Measurements from ENCODE around the gene P2RY11.
A peak's percentile ranks its signal among the peaks of the same experiment; 100 is the strongest.

Gene P2RY11

DNA sequence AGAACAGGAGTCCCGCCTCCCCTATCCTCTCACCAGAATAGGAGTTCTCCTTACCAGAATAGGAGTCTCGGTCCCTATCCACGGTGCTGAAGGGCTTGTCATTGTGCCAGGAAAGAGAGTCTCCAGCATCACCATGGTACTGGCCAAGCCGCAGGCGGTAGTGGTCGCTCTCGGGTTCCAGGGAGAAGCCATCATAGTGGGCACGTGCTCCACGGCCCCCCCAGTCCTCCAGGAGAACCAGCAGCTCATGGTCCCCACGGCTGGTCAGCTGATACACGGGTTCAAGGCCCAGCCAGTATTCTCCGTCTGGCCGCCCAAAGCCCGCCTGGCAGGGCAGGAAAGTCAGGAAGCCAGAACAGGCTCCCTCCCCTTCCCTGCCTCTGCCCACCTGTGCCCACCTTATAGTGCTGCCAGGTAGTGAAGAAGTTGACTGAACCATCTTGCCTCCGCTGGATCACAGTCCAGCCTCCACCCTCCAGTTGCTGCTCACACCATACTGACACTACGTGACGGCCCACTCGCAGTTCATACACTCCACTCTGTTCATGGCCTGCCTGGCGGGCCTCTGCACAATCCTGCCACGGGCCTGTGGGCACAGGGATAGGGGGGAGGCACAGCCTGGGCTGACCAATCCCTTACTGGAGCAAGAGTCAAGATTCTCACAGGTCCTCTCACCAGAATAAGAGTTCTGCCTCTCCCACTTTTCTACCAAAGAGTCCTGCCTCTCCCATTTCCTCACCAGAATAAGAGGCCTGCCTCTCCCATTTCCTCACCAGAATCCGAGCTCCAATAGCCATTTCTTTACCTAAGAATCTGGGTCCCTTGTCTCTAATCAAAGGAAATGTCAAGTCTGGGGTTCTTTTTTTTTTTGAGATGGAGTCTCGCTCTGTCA, 18.0 kb upstream of the P2RY11 start:
- DNase-seq = no peak

DNA sequence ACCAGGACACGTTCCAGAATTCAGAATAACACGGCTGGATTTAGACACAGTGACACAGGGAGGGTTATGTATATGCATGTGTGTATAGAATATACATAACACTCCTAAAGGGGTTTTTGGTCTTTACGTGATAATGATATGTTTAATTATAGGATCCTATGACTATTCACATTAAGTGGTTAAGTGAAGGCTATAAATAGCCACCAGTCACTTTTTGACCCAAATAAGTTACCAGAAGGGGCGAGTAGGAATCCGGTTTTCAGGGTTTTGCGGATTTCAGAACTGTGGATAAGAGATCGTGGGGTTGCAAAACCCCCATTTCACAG, 15.9 kb upstream of the P2RY11 start:
- DNase-seq = no peak

DNA sequence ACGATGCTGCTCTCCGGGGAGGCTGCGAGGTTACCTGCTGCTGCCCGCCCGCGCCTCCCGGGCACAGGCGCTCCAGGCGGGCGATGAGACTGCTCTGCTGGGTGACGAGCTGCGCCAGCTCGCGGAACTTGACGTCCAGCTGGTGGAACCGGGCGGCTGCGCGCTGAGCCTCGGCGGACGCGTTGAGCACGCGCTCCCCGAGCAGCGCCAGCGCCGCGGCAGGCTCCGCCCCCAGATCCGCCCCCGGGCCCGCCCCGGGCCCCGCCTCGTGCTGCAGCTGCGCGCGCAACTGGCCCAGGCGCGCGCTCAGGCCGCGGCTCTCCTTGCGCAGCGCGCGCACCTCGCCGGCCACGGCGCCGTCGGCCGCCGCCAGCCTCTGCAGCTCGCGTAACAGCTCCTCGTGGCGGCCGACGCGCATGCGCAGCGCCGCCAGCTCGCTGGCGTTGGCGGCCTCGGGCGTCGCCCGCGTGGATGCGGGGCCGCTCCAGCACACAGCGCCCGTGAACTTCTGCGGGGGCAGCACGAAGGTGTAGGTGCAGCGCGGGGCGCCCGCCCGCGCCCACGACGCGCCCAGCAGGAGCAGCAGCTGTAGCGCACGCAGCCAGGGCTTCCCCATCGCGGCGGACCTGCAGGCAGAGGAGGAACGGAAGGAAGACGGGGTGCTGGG, 15.4 kb upstream of the P2RY11 start:
- DNase-seq = peak; percentile 91

DNA sequence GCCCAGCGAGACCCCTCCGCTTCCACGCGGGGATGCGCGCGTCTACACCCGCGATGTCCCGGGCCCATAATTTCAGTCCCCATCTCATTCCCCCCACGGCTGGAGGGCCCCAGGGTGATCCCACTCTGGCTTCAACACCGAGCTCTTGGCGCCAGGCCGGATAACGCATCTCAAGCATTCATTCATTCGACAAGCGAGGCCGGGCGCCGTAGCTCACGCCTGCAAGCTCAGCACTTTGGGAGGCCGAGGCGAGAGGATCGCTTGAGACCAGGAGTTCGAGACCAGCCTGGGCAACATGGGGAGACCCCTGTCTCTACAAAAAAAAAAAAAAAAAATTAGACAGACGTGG, 14.9 kb upstream of the P2RY11 start:
- no peak for DNase-seq

DNA sequence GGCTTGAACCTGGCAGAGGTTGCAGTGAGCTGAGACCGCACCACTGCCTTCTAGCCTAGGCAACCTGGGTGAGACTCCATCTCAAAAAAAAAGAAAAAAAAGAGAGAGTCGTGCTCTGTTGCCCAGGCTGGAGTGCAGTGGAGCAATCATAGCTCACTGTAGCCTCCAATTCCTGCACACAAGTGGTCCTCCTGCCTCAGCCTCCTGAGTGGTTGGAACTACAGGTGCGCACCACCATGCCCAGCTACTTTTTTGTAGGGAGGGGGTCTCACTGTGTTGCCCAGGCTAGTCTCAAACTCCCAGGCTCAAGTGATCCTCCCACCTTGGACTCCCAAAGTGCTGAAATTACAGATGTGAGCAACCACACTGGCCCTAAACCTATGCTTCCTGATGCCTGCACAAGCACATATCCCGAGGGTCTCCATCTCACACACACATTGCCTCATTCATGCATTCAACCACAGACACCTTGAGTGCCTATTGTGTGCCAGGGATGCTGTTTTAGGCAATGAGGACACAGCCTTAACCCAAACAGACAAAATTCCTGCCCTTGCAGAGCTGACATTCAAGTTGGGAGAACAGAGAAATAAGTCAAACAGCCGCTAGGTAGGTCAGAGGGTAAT, 11.2 kb upstream of the P2RY11 start:
- no peak for DNase-seq

DNA sequence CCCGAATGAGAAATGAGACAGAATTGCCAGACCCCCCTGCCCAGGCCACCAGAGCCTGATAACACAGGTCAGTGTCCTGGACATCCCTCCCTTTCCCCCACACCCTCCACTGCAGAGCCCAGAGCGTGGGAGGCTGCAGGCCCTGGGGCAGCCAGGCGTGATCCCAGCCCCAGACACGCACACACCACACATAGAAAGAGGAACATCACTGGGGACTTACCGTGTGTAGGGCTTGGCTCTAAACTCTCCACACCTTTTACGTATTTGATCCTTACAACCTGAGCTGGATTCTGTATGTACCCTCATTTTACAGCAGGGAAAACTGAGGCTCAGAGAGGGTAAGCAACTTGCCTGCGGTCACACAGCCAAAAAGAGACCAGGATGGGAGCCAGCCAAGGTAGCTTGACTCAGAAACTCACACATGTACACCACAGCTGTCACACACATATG, 8.7 kb upstream of the P2RY11 start:
- DNase-seq = no peak

DNA sequence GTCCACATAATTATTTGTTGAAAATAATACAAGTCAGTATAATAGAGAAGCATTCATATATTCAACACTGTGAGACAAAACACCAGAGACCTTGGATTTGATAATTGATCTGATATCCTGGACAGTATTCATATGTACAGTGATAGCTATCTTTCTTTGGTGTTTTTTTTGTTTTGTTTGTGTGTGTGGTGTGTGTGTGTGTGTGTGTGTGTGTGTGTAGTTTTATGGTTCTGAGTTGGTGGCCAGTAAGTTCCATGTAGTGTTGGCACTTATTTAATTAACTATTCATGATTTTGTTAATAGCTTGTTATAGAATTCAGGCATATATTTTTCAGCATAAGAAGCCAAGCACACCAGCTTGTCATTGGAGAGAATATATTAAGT, 7.4 kb upstream of the P2RY11 start:
- DNase-seq = no peak

DNA sequence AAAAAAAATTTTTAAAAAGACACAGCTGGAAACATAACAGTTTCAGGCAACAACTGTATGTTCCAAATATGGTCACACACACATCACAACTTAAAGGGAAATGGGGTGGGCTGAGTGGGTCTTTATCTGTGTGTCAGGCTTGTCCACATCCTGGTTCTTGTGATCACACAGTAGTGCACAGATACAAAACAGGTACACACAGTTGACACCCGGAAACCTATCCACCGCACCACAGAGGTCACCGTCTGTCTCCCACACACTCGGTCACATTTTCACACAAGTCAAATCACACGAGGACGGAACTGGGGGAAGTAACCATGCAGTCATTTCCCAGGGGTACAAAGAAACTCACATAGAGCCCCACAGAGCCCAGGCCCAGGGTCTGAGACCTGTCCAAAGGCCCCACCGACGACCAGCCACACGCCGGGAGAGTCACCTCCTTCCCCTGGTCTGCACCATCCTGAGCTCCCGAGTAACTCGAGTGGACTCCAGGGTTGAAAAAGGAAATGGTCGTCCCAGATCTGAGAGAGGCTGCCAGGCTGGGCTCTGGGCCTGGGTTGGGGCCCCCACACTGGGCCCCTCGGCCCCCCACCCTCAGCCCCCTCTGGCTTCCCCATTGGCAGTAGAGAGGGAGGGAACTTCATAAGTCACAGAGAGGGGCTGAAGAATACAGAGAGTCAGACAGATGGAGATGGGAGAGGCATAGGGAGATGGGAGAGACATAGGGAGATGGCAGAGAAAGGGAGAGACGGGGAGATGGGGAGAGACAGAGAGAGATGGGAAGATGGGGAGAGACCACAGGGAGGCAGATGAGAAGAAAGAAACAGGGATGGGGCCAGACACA, 6.6 kb upstream of the P2RY11 start:
- peak; percentile 84 for DNase-seq

DNA sequence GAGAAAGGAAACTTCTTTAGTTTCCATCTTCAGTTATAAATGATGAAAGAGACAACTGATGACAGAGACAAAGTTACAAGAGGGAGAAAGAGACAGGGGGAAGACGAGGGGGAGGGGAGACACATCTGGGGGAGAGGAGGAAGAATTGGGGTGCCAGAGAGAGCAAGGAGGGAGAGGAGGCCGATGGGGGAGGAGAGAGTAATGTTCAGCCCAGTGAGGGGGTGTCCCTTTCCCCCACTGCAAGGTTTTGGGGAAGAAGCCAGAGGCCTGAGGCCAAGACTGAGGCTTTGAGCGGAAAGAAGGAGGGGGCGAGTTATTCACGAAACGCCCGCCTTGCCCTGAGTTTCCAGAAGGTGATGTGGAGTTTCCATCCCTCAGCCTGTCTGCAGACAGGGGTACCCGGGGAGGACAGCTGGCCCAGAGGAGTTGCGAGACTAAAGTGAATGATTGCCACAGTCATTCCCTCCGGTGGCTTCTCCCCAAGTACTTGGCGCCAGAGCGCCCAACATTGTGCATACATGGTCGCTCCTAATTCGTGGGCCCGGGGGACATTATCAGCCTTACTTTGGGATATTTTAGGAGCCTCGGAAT, 5.9 kb upstream of the P2RY11 start:
- DNase-seq = peak; percentile 91

DNA sequence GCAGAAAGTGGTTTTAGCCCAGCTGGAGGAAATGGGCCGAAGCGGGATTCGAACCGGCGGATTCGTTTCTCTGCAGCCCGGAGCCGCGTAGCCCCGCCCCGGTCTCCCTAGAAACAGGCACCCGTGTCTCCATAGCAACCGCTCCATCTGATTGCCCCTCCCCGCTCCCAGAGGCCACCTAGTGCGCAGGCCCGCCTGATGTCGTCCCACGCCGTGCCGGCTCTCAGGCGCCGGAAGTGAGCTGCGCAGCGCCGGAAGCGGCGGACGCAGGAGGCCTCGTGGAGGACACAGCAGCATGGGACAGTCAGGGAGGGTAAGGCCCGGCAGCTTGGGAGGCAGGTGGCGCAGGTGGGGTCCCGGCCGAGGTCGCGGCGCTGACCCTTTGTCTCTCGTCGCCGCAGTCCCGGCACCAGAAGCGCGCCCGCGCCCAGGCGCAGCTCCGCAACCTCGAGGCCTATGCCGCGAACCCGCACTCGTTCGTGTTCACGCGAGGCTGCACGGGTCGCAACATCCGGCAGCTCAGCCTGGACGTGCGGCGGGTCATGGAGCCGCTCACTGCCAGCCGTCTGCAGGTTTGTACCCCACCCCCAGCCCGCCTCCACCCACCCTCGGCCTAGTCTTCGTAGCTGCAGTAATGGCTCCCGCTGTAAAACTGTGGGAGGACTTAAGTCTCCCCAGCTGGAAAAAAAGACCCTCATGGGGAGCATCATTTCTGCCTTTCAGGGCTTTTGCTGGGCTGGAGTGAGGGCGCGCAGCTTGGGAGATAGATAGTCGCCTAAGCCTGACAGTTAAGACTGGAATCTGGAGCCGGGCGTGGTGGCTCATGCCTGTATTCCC, 5.2 kb upstream of the P2RY11 start, which contains the start of gene PPAN:
PPAN (plus strand) TSS at position 263 of the 837 bp plus-strand sequence; CDS start at position 296, 33 bp downstream.
- peak; percentile 99 for DNase-seq

DNA sequence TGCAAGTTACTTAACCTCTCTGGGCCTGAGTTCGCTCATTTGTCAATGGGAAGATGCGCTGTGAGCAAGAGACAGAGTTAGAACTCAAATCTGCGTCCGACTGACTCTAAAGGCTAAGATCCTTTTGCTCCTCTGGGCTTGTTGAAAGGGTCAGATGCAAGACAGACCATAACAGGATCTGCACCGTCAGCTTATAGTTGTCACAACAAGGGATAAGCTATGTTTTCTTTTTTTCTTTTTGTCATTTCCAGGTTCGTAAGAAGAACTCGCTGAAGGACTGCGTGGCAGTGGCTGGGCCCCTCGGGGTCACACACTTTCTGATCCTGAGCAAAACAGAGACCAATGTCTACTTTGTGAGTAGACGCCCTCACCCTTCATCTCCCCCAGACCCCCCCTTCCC, 4.2 kb upstream of the P2RY11 start:
- no peak for DNase-seq

DNA sequence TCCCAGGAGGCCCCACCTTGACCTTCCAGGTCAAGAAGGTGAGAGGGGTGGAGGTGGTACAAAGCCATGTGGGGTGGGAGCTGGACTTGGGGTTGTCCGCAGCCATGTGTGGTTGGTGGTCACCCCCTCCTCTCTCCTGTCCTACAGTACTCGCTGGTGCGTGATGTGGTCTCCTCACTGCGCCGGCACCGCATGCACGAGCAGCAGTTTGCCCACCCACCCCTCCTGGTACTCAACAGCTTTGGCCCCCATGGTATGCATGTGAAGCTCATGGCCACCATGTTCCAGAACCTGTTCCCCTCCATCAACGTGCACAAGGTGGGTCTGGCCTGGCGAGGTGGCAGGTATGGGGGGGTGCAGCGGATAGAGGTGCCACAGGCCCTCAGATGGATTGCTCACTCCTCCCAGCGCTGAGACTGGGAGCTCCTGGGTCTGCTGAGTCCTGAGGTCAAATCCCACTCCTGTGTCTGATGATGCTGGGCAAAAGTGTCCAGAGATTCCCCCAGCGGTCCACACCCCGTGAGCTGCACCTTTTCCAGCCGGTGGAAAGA, 3.6 kb upstream of the P2RY11 start:
- no peak for DNase-seq

DNA sequence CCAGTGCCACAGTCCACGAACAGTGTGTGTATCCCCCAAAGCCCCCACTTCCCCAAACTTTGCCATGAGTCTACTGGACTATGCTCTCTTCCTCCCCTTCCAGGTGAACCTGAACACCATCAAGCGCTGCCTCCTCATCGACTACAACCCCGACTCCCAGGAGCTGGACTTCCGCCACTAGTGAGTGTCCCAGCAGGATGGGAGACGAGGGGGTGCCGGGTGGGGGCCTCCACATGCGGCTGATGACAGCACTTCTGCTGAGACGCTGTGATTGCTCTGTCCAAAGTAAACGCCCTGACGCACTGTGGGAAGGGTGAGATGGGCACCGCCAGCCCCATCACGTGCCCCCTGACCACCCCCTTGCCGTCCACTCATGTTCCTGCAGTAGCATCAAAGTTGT, 2.0 kb upstream of the P2RY11 start:
- DNase-seq = no peak

DNA sequence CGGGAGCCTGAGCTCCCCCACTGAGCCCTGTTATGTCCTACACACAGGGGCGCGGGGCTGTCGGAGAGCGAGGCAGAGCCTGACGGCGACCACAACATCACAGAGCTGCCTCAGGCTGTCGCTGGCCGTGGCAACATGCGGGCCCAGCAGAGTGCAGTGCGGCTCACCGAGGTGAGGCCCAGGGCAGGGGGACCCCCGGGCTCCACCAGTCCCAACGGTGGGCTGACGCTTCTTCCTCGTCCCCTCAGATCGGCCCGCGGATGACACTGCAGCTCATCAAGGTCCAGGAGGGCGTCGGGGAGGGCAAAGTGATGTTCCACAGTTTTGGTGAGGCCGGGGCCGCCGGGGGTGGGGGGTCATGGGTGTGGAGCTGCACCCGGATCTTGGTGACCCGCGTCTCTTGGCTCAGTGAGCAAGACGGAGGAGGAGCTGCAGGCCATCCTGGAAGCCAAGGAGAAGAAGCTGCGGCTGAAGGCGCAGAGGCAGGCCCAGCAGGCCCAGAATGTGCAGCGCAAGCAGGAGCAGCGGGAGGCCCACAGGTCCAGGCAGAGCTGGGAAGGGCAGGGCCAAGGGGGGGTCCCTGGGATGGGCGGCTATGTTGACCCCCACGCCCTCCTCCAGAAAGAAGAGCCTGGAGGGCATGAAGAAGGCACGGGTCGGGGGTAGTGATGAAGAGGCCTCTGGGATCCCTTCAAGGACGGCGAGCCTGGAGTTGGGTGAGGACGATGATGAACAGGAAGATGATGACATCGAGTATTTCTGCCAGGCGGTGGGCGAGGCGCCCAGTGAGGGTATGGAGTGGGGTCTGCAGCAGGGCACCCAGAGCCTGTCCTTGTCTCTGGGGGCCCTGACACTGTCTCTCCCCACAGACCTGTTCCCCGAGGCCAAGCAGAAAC, 1.2 kb upstream of the P2RY11 start:
- peak; percentile 28 for DNase-seq

DNA sequence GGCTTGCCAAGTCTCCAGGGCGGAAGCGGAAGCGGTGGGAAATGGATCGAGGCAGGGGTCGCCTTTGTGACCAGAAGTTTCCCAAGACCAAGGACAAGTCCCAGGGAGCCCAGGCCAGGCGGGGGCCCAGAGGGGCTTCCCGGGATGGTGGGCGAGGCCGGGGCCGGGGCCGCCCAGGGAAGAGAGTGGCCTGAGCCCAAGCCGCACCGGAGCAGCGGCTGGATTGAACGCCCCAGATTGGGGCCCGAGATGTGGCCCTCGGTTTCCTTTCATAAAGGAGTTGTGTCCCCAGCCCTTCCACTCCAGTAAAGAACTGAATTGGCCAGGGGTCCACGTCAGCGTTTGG, 548 bp upstream of the P2RY11 start:
- no peak for DNase-seq

DNA sequence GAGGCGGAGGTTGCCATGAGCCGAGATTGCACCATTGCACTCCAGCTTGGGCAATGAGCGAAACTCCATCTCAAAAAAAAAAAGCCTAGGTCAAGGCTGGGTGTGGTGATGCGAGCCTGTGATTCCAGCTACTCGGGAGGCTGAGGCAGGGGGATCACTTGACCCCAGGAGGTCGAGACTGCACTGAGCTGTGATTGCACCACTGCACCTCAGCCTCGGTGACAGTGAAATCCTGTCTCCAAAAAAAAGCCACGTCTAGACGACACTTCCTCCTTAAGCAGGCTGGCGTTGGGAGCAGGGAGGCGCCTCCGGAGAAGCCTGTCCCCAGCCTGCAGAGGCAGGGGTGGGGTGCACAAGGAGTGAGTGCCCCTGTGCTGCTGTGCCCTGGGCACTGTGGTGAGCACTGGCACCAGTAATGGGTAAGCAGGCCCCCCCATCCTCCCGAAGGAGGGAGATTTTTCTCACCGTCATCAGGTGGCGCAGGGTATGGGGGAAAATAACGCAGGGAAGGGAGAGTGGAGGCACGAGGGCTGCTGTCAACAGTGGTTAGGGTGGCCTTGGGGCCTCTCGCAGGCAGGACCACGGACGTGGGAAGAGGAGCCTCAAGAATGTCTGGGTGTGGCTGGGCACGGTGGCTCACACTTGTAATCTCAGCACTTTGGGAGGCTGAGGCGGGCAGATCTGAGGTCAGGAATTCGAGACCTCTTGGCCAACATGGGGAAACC, 706 bp downstream of the P2RY11 start:
- DNase-seq = peak; percentile 76

DNA sequence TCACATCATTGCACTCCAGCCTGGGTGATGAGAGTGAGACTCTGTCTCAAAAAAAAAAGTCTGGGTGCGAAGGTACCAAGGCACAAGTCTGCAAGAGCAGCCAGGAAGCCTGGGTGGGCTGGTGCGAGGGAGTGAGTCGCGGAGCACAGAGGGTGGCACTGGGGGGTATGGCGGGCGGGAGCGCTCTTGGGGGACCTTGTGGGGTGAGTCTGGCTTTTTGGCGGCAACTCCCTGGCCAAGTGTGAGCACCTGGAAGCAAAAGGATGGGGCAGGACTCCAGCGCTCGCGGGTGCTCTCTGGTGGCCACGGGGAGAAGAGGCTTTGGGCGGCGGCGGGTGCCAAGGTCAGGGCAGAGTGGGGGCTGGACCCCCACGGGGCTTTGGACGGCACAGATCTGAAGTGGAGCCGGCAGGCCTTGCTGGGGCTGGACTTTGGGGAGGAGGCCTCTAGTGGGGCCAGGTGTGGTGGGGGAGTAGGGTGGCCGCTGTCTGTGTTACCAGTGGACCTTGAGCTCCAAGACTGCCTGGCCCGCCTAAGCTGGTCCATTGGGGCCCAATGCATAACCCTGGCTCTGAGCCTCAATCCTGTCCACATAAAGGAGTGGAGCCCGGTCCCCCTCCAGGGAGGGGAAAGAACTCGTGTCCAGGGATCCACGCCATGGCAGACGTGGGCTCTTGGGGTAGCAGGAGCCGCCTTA, 1.6 kb downstream of the P2RY11 start:
- peak; percentile 83 for DNase-seq

DNA sequence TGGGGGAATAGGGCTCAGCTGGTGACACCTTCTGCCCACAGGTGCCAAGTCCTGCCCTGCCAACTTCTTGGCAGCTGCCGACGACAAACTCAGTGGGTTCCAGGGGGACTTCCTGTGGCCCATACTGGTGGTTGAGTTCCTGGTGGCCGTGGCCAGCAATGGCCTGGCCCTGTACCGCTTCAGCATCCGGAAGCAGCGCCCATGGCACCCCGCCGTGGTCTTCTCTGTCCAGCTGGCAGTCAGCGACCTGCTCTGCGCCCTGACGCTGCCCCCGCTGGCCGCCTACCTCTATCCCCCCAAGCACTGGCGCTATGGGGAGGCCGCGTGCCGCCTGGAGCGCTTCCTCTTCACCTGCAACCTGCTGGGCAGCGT, 2.1 kb downstream of the P2RY11 start:
- DNase-seq = no peak

DNA sequence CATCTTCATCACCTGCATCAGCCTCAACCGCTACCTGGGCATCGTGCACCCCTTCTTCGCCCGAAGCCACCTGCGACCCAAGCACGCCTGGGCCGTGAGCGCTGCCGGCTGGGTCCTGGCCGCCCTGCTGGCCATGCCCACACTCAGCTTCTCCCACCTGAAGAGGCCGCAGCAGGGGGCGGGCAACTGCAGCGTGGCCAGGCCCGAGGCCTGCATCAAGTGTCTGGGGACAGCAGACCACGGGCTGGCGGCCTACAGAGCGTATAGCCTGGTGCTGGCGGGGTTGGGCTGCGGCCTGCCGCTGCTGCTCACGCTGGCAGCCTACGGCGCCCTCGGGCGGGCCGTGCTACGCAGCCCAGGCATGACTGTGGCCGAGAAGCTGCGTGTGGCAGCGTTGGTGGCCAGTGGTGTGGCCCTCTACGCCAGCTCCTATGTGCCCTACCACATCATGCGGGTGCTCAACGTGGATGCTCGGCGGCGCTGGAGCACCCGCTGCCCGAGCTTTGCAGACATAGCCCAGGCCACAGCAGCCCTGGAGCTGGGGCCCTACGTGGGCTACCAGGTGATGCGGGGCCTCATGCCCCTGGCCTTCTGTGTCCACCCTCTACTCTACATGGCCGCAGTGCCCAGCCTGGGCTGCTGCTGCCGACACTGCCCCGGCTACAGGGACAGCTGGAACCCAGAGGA, 2.6 kb downstream of the P2RY11 start:
- no peak for DNase-seq

All from activated CD4-positive, alpha-beta T cell treated with anti-CD3 and anti-CD28 coated beads for 48 hours (primary cell).